B cell (primary cell): ENCODE measurements around the gene DAO. TPM values are rescaled to one million over a fixed set of nuclear protein-coding genes. Genes with fewer than 3 reads are reported as not detected.

Source experiments
- ATAC-seq: fragments of 200-7000 bp; cut with Tn5 transposase; one replicate; pipeline ENCODE4 v1.10.0; 2021; ENCODE audit warnings: low read depth, mild to moderate bottlenecking, moderate number of reproducible peaks, moderate library complexity
- CTCF ChIA-PET: fragments of 350-600 bp; sonication (Branson Sonifier 250); formaldehyde crosslinking; loops from one replicate; lab custom pipeline; 2021; ENCODE audit warnings: antibody characterized with exemption, inconsistent platforms; lab: Charles Lee
- POLR2A ChIA-PET: fragments of 350-600 bp; sonication (Branson Sonifier 250); formaldehyde crosslinking; loops from one replicate; lab custom pipeline; 2021; ENCODE audit warnings: antibody characterized with exemption; lab: Charles Lee
- DNase-seq: peaks from one replicate; pipeline ENCODE4 v3.0.0; 2013
- H2AFZ ChIP-seq: 2 replicates; pipeline ENCODE4 v1.6.1; 2012; ENCODE audit warnings: mild to moderate bottlenecking, low read depth, low read length; ENCODE audit not compliant: insufficient read depth, poor library complexity, severe bottlenecking
- H3K27ac ChIP-seq, 2 donors: 1 replicate in 1 of 2; 2 replicates in 1 of 2; pipeline ENCODE4 v1.5.1; 2012 to 2013; ENCODE audit warnings: low read length in 2 of 2, mild to moderate bottlenecking in 2 of 2, moderate library complexity in 1 of 2
- H3K27me3 ChIP-seq, 4 experiments: fragments of 200-600 bp in 1 of 4; sonication (generic) in 1 of 4; replicated peaks in 1 of 4; 1 replicate in 2 of 4; 2 replicates in 2 of 4; pipeline versions ENCODE4 v1.6.1 to v1.7.0; 2013 to 2016; ENCODE audit warnings: low read length in 3 of 4, mild to moderate bottlenecking in 2 of 4, mixed read lengths in 1 of 4, moderate library complexity in 1 of 4; ENCODE audit not compliant: insufficient read depth in 4 of 4, control insufficient read depth in 3 of 4; ENCODE audit errors: control extremely low read depth in 1 of 4
- H3K36me3 ChIP-seq, 2 experiments: replicated peaks in 1 of 2; 1 replicate in 1 of 2; 2 replicates in 1 of 2; pipeline versions ENCODE4 v1.6.1 to v1.7.1; 2013; ENCODE audit warnings: low read length in 1 of 2; ENCODE audit not compliant: insufficient read depth in 2 of 2, control insufficient read depth in 1 of 2; ENCODE audit errors: control extremely low read depth in 1 of 2, extremely low read depth in 1 of 2
- H3K4me1 ChIP-seq, 2 donors: fragments of 200-600 bp in 1 of 2; sonication (generic) in 1 of 2; 1 replicate in 1 of 2; 2 replicates in 1 of 2; pipeline versions ENCODE4 v1.5.1 to v1.6.1; 2013 to 2017; ENCODE audit warnings: low read length in 2 of 2; ENCODE audit not compliant: control insufficient read depth in 2 of 2, insufficient read depth in 2 of 2
- H3K4me2 ChIP-seq: replicated peaks from 2 replicates; pipeline ENCODE3; 2012; ENCODE audit warnings: mild to moderate bottlenecking, low read depth, low read length; ENCODE audit not compliant: poor library complexity, severe bottlenecking
- H3K4me3 ChIP-seq, 5 experiments: fragments of 200-600 bp in 1 of 5; sonication (generic) in 1 of 5; 1 replicate in 3 of 5; 2 replicates in 2 of 5; pipeline versions ENCODE4 v1.5.1 to v1.7.0; 2011 to 2016; ENCODE audit warnings: low read length in 4 of 5, mild to moderate bottlenecking in 4 of 5, low read depth in 2 of 5, control low read depth in 1 of 5, moderate library complexity in 1 of 5; ENCODE audit not compliant: insufficient read depth in 1 of 5; ENCODE audit errors: control extremely low read depth in 1 of 5, extremely low read depth in 1 of 5
- H3K79me2 ChIP-seq: fragments of 200-600 bp; sonication (generic); one replicate; pipeline ENCODE4 v1.6.0; 2016; ENCODE audit warnings: low read length; ENCODE audit not compliant: control insufficient read depth, insufficient read depth
- H3K9ac ChIP-seq: fragments of 200-600 bp; sonication (generic); 2 replicates; pipeline ENCODE4 v1.6.1; 2017; ENCODE audit warnings: mild to moderate bottlenecking, low read length, moderate library complexity
- H3K9me3 ChIP-seq, 3 donors: one replicate each; pipeline versions ENCODE4 v1.6.1 to v1.7.1; 2013; ENCODE audit warnings: low read length in 2 of 3; ENCODE audit not compliant: control insufficient read depth in 2 of 3, insufficient read depth in 1 of 3; ENCODE audit errors: control extremely low read depth in 1 of 3
- H4K20me1 ChIP-seq: 2 replicates; pipeline ENCODE4 v1.6.0; 2012; ENCODE audit warnings: mild to moderate bottlenecking, low read length; ENCODE audit not compliant: insufficient read depth, control insufficient read depth, poor library complexity, severe bottlenecking
- H3K27ac Mint-ChIP-seq: one replicate; pipeline ENCODE4 v1.8.0; 2021; ENCODE audit warnings: mixed read lengths
- H3K27me3 Mint-ChIP-seq: one replicate; pipeline ENCODE4 v1.8.0; 2021; ENCODE audit warnings: mixed read lengths
- H3K4me1 Mint-ChIP-seq: one replicate; pipeline ENCODE4 v1.8.0; 2021; ENCODE audit warnings: mixed read lengths
- H3K4me3 Mint-ChIP-seq: one replicate; pipeline ENCODE4 v1.8.0; 2021; ENCODE audit warnings: mixed read lengths
- H3K9me3 Mint-ChIP-seq: one replicate; pipeline ENCODE4 v1.8.0; 2022; ENCODE audit warnings: mixed read lengths; ENCODE audit not compliant: insufficient read depth
- CTCF ChIP-seq: fragments of 200-600 bp; IDR thresholded peaks from one replicate; pipeline ENCODE4 v1.8.0; 2022; ENCODE audit warnings: antibody characterized with exemption, mild to moderate bottlenecking
- EZH2 ChIP-seq: IDR thresholded peaks from 2 replicates; pipeline ENCODE4 v1.6.1; 2012; ENCODE audit warnings: borderline replicate concordance, low read depth, mild to moderate bottlenecking, moderate library complexity, low read length; ENCODE audit not compliant: insufficient read depth, poor library complexity, severe bottlenecking
- WGBS: methylation state at CpG from one replicate; pipeline ENCODE4 v1.1.5; 2013; ENCODE audit warnings: missing lambda C conversion rate; ENCODE audit not compliant: insufficient coverage; 5-methylcytosine and 5-hydroxymethylcytosine counted together
- intact Hi-C: fragments of 100-400 bp; cut with micrococcal nuclease; formaldehyde crosslinking; loops from one replicate; pipeline ENCODE4 v1.10.0; 2022
- polyA plus RNA-seq: library from polyadenylated mRNA; depleted of rRNA; stranded (reverse); fragments of >200 nt; gene quantifications from 2 replicates; pipeline ENCODE4 v1.2.3, GENCODE V29; 2012
- total RNA-seq, 2 donors: library from RNA; stranded (reverse); fragments of 120-200 nt in 1 of 2; gene quantifications; 1 replicate in 1 of 2; 2 replicates in 1 of 2; pipeline versions ENCODE4 v1.2.3 to v1.2.4, GENCODE V29; 2013 to 2022

DAO gene
- total and polyA plus RNA-seq, 2 donors (not counting 1 experiment from before 2014, with no cell fraction given), result not detected

GRCh38 chr12:108938247-108938924, 58.5 kb downstream of the DAO start:
- no peaks in the 10 kb centered on the region for H3K4me1 ChIP-seq
- H3K27me3 ChIP-seq, result peaks cover 0 to 9% (median 1%) of the 10 kb centered on the region in 4 experiments
- Mint-ChIP-seq H3K9me3 (no peaks in the 10 kb centered on the region), H3K27me3 (peaks cover 9% of the 10 kb centered on the region), H3K4me3 (no peak overlapping the region), H3K27ac (no peak overlapping the region), H3K4me1 (peaks cover 4% of the 10 kb centered on the region)
- TF ChIP-seq EZH2 (no peak), CTCF (no peak)
- no peak overlapping the region for H2AFZ ChIP-seq
- no peak for ATAC-seq
- no peaks in the 10 kb centered on the region for H3K9me3 ChIP-seq
- no peak for DNase-seq
- no peaks in the 10 kb centered on the region for H3K79me2 ChIP-seq
- no peak overlapping the region for H3K27ac ChIP-seq
- intact Hi-C loops, result no loop called here
- ChIA-PET CTCF (no interaction called here), POLR2A (no interaction called here)
- no peak overlapping the region for H3K4me2 ChIP-seq
- H3K36me3 ChIP-seq, result no peaks in the 10 kb centered on the region
- H4K20me1 ChIP-seq, result no peaks in the 10 kb centered on the region
- WGBS, result 95% methylated on average over 11 of the region's 13 CpGs
- no peak overlapping the region for H3K4me3 ChIP-seq
- H3K9ac ChIP-seq, result no peak overlapping the region

- Histone ChIP-seq H2AFZ (no peak overlapping the region), H3K4me1 (no peaks in the 10 kb centered on the region), H3K4me2 (no peak overlapping the region), H3K27me3 (peaks cover 0 to 9% (median 1%) of the 10 kb centered on the region in 4 experiments), H4K20me1 (no peaks in the 10 kb centered on the region), H3K27ac (no peak overlapping the region), H3K36me3 (no peaks in the 10 kb centered on the region), H3K79me2 (no peaks in the 10 kb centered on the region), H3K4me3 (no peak overlapping the region), H3K9me3 (no peaks in the 10 kb centered on the region), H3K9ac (no peak overlapping the region)
- no peak overlapping the region for H3K4me3 Mint-ChIP-seq
- peak; percentile 52 for DNase-seq
- no peak overlapping the region for H3K27ac Mint-ChIP-seq
- ChIA-PET POLR2A (no interaction called here), CTCF (interaction anchor here (1.6 kb wide), 1 partner anchor 11 kb away, joined by 8 read pairs; no protein-coding TSS in a partner anchor)
- WGBS, result 29% methylated on average over 1 of the region's 1 CpG
- ATAC-seq, result peak; percentile 76
- H3K4me1 Mint-ChIP-seq, result peaks cover 4% of the 10 kb centered on the region
- H3K27me3 Mint-ChIP-seq, result peaks cover 13% of the 10 kb centered on the region
- TF ChIP-seq EZH2 (no peak), CTCF (no peak)
- intact Hi-C loops, result no loop called here
- H3K9me3 Mint-ChIP-seq, result no peaks in the 10 kb centered on the region
Observed at GRCh38 chr12:108939594-108939993, 59.7 kb downstream of the DAO start.
